Vagina (tissue), 2 donors: ENCODE results near the gene CANX. TPM values are rescaled to one million over a fixed set of nuclear protein-coding genes. Genes with fewer than 3 reads are reported as not detected.

ENCODE experiments used
- DNase-seq, 2 donors: peaks; one replicate each; pipeline ENCODE4 v3.0.0-alpha.2; 2017; ENCODE audit errors: extremely low spot score in 2 of 2
- H3K27ac ChIP-seq: fragments of 200-600 bp; sonication (generic); one replicate; pipeline ENCODE4 v1.5.1; 2019
- H3K27me3 ChIP-seq: fragments of 200-600 bp; sonication (generic); one replicate; pipeline ENCODE4 v1.5.1; 2019
- H3K36me3 ChIP-seq, 2 donors: fragments of 200-600 bp; sonication (generic); one replicate each; pipeline ENCODE4 v1.5.1; 2017 to 2019
- H3K4me1 ChIP-seq: fragments of 200-600 bp; sonication (generic); one replicate; pipeline ENCODE4 v1.5.1; 2019
- H3K4me3 ChIP-seq, 2 donors: fragments of 200-600 bp; sonication (generic); 1 replicate in 1 of 2; 2 replicates in 1 of 2; pipeline ENCODE4 v1.5.1; 2016 to 2019
- H3K9me3 ChIP-seq: fragments of 200-600 bp; sonication (generic); one replicate; pipeline ENCODE4 v1.5.1; 2019
- POLR2A ChIP-seq, 2 donors: fragments of 450-650 bp; IDR thresholded peaks; one replicate each; pipeline ENCODE4 v1.6.1; 2017; ENCODE audit warnings: antibody characterized with exemption in 2 of 2, mild to moderate bottlenecking in 2 of 2, moderate library complexity in 2 of 2
- POLR2AphosphoS5 ChIP-seq, 2 donors: sonication (generic); formaldehyde crosslinking; IDR thresholded peaks; one replicate each; pipeline ENCODE4 v1.9.0; 2017; ENCODE audit warnings: antibody characterized with exemption in 2 of 2, mild to moderate bottlenecking in 2 of 2, low read depth in 1 of 2; ENCODE audit not compliant: insufficient read depth in 1 of 2
- intact Hi-C: fragments of 100-400 bp; cut with DNase I; formaldehyde crosslinking; loops from one replicate; pipeline ENCODE4 v1.15.1; 2023
- total RNA-seq: library from RNA; depleted of rRNA; stranded (reverse); fragments of >200 nt; gene quantifications from one replicate; pipeline ENCODE4 v1.2.3, GENCODE V29; 2016
- TF ChIP-seq, protein P1 (sequence below), 3 experiments: fragments of 450-650 bp in 2 of 3; fragments of 200-600 bp in 1 of 3; sonication (generic) in 1 of 3; IDR thresholded peaks; one replicate each; pipeline ENCODE4 v1.5.1; 2017 to 2019; ENCODE audit warnings: antibody characterized with exemption in 3 of 3, mild to moderate bottlenecking in 2 of 3, moderate library complexity in 2 of 3

The CANX gene
- total RNA-seq, 1 donor from 2014 or later: 208 TPM

DNA sequence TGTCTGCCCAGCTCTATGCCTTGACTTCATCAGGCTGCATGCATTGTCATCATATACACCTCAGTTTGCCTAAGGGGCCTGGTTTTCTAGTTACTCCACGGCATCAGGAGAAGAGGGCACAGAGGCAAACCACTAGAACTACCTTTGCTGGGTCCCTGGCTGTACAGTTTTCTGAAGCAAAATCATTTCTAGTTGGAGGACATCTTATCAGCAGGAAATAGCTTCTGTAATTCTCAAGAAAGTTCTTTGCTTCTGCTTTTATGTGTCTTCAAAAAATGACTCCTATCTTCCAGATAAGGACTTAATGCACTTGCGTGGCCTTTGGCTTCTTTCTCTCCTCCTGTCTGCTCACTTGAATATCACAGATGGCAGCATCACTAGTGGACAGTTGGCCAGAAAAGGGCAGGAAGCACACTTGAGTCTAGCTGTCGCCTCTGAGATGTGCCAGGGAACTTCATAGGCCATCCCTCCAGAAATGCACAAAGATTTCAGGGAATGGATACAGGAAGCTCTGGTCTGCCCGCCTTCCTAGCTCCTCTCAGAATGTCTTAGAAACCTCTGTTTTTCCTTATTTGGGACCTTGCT is 72.6 kb downstream of the CANX start:
- Histone ChIP-seq H3K4me1 (peaks cover 3% of the 10 kb centered on the region), H3K27ac (no peak overlapping the region), H3K36me3 (peaks cover 0 to 81% of the 10 kb centered on the region in 2 donors), H3K4me3 (no peak overlapping the region), H3K9me3 (no peaks in the 10 kb centered on the region), H3K27me3 (no peaks in the 10 kb centered on the region)
- DNase-seq: no peak
- no peak for TF ChIP-seq POLR2AphosphoS5 (IDR thresholded peaks at IDR 0.05; ENCODE audit: insufficient read depth in 1 of 2, low read depth in 1 of 2)
- TF ChIP-seq, protein P1, sequence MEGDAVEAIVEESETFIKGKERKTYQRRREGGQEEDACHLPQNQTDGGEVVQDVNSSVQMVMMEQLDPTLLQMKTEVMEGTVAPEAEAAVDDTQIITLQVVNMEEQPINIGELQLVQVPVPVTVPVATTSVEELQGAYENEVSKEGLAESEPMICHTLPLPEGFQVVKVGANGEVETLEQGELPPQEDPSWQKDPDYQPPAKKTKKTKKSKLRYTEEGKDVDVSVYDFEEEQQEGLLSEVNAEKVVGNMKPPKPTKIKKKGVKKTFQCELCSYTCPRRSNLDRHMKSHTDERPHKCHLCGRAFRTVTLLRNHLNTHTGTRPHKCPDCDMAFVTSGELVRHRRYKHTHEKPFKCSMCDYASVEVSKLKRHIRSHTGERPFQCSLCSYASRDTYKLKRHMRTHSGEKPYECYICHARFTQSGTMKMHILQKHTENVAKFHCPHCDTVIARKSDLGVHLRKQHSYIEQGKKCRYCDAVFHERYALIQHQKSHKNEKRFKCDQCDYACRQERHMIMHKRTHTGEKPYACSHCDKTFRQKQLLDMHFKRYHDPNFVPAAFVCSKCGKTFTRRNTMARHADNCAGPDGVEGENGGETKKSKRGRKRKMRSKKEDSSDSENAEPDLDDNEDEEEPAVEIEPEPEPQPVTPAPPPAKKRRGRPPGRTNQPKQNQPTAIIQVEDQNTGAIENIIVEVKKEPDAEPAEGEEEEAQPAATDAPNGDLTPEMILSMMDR (IDR thresholded peaks at IDR 0.05): no peak
- TF ChIP-seq POLR2A (IDR thresholded peaks at IDR 0.05): no peak
- intact Hi-C loops: no loop called here

DNA sequence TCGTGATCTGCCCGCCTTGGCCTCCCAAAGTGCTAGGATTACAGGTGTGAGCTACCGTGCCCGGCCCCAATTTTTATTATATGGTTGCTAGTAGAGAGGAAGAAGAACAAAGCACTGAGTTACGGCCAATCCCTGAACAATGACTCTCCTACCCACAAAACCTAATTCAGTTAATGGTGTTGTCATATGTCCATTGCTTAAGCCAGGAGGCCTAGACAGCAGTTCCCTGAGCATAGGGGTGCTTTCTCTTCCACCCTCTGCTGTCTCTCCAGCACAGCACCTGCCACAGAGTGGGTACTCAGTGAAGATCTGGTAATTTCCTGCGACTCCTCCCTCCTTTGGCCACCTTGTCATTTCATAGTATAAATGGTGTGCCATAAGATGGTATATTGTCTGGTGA is 73.6 kb downstream of the CANX start:
- Histone ChIP-seq H3K4me3 (no peak overlapping the region), H3K4me1 (no peaks in the 10 kb centered on the region), H3K27me3 (no peaks in the 10 kb centered on the region), H3K27ac (no peak overlapping the region), H3K36me3 (peaks cover 0 to 76% of the 10 kb centered on the region in 2 donors), H3K9me3 (no peaks in the 10 kb centered on the region)
- intact Hi-C loops: no loop called here
- TF ChIP-seq POLR2A (IDR thresholded peaks at IDR 0.05) (no peak), POLR2AphosphoS5 (IDR thresholded peaks at IDR 0.05; ENCODE audit: insufficient read depth in 1 of 2, low read depth in 1 of 2) (no peak)
- DNase-seq: no peak

DNA sequence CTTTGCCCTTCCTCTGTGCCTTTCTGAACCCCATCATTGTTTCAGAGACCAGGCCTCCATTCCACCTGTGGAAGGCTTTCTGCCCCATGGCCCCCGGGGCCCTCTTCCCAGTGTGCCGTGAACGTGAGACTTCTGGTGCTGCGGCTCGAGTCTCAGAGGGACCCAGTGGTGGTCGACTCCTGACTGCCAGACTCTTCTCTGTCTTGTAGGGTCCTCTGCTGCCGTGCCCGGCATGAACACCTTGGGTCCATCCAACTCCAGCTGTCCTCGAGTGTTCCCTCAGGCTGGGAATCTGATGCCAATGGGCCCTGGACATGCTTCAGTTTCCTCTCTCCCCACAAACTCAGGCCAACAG is 74.9 kb downstream of the CANX start:
- Histone ChIP-seq H3K4me3 (no peak overlapping the region), H3K27me3 (no peaks in the 10 kb centered on the region), H3K36me3 (peaks cover 0 to 74% of the 10 kb centered on the region in 2 donors), H3K27ac (no peak overlapping the region), H3K4me1 (no peaks in the 10 kb centered on the region), H3K9me3 (no peaks in the 10 kb centered on the region)
- intact Hi-C loops: no loop called here
- TF ChIP-seq POLR2AphosphoS5 (IDR thresholded peaks at IDR 0.05; ENCODE audit: insufficient read depth in 1 of 2, low read depth in 1 of 2): no peak
- TF ChIP-seq POLR2A (IDR thresholded peaks at IDR 0.05): no peak
- TF ChIP-seq, protein P1 (IDR thresholded peaks at IDR 0.05): no peak
- DNase-seq: no peak

- TF ChIP-seq, protein P1 (IDR thresholded peaks at IDR 0.05): no peak
- no peak for TF ChIP-seq POLR2A (IDR thresholded peaks at IDR 0.05)
- no peak for TF ChIP-seq POLR2AphosphoS5 (IDR thresholded peaks at IDR 0.05; ENCODE audit: insufficient read depth in 1 of 2, low read depth in 1 of 2)
- H3K27ac ChIP-seq: no peak overlapping the region
- intact Hi-C loops: no loop called here
- no peaks in the 10 kb centered on the region for H3K9me3 ChIP-seq
- DNase-seq: no peak
- no peak overlapping the region for H3K4me3 ChIP-seq
- H3K36me3 ChIP-seq: peaks cover 0 to 67% of the 10 kb centered on the region in 2 donors
- no peaks in the 10 kb centered on the region for H3K27me3 ChIP-seq
- no peaks in the 10 kb centered on the region for H3K4me1 ChIP-seq
Observed at GRCh38 chr5:179774442-179774841, 75.7 kb downstream of the CANX start.

DNA sequence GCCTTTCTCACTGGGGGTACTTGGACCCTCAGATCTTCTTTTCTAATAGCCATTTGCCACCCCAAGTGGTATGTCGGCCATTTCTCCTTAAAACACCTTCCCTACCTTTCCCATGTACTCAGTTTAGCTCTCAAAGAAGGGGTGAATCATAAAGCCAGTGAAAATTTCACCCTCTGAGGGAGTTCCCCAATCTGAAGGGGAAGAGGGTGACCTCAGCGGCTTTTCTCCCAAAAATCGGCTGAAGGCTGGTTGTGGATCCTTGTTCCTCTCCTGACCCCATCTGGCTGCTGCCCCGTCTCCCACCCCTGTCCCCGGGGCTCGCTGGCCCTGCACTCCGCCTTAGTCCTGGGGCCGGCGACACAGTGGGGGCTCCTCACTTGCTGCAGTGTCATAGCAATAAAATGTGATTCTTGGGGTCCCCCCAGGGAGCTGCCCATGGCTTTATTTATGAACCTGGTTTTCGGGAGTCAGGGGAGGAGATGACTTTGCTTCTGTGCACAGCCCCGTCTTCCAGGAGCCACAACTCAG is 77.7 kb downstream of the CANX start:
- Histone ChIP-seq H3K36me3 (peaks cover 0 to 54% of the 10 kb centered on the region in 2 donors), H3K9me3 (no peaks in the 10 kb centered on the region), H3K4me1 (no peaks in the 10 kb centered on the region), H3K27ac (no peak overlapping the region), H3K27me3 (no peaks in the 10 kb centered on the region), H3K4me3 (no peak overlapping the region)
- intact Hi-C loops: no loop called here
- TF ChIP-seq, protein P1 (IDR thresholded peaks at IDR 0.05): no peak
- TF ChIP-seq POLR2AphosphoS5 (IDR thresholded peaks at IDR 0.05; ENCODE audit: insufficient read depth in 1 of 2, low read depth in 1 of 2) (no peak), POLR2A (IDR thresholded peaks at IDR 0.05) (no peak)
- no peak for DNase-seq
